ENCODE data around the gene SETD6.

Gene SETD6

GRCh38 chr16:58509256-58510096 is 5.8 kb upstream of the SETD6 start:
- DNase-seq = peak; percentile 41

DNA sequence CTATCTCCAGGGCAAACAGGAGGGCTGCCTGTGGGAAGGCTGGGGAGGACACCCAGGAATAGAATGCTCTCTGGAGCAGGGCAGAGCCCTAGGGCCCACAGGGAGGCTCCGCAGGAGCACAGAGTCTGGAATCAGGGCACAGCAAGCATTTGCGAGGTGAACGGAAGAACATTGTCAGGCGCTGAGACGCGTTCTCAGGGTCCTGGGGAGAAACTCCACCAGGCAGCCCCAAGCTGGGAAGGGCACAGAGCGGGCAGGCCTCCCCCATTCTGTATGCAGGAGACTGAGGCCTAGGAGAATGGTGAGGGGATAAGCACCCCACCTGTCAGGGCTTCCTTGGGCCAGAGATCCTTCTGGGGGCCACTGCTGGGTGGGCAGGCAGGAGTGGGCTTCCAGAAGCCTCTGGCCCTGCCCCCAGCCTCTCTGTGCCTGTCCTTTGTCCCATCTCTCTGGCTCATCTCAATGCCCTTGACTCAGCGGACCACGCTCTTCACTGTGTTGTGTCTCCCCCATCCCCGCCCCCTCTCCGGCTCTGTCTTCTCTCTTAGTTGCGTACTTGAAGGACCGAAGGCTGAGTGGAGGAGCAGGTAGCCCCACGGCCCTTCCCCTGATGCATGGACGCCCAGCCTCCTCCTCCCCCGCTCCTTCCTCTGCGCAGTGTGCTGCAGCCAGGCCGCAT is 5.1 kb upstream of the SETD6 start:
- DNase-seq = peak; percentile 51

GRCh38 chr16:58510776-58511628 is 4.3 kb upstream of the SETD6 start:
- no peak for DNase-seq

- DNase-seq = peak; percentile 89
Measured at GRCh38 chr16:58511933-58512815, 3.1 kb upstream of the SETD6 start.

- no peak for DNase-seq
Measured at GRCh38 chr16:58513874-58514273, 1.4 kb upstream of the SETD6 start.

DNA sequence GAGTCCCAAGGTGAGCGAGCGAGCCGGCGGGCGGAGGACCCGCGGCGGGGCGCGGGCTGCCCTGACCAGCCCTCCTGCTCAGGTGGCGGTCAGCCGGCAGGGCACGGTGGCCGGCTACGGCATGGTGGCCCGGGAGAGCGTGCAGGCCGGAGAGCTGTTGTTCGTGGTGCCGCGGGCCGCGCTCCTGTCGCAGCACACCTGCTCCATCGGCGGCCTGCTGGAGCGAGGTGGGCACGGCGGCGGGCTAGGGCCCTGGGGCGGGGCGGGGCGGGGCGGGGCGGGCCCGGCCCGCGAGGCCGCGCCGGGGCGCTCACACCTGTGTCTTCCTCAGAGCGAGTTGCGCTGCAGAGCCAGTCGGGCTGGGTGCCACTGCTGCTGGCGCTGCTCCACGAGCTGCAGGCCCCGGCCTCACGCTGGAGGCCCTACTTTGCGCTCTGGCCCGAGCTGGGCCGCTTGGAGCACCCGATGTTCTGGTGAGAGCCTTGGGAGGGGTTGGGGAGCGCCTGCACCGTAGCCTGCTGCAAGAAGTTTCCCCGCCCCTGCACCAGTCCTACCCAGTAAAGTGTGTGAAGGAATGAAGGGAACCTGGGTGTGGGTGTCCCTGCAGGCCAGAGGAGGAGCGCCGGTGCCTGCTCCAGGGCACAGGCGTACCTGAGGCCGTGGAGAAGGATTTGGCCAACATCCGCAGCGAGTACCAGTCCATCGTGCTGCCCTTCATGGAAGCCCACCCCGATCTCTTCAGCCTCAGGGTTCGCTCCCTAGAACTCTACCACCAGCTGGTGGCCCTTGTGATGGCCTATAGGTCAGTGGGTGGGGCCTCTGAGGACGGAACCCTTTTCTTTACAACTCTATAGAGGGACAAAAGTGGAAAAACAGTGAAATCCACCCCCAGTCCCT is 802 bp downstream of the SETD6 start:
- peak; percentile 75 for DNase-seq

- no peak for DNase-seq
Measured at GRCh38 chr16:58516768-58517107, 1.4 kb downstream of the SETD6 start.

GRCh38 chr16:58518083-58518979 is 3.0 kb downstream of the SETD6 start:
- no peak for DNase-seq

- no peak for DNase-seq
Measured at GRCh38 chr16:58518980-58519368, 3.7 kb downstream of the SETD6 start.

- no peak for DNase-seq
Measured at GRCh38 chr16:58519707-58520106, 4.4 kb downstream of the SETD6 start.

GRCh38 chr16:58530179-58530578 is 14.9 kb downstream of the SETD6 start:
- DNase-seq = no peak

- no peak for DNase-seq
Measured at GRCh38 chr16:58532414-58532813, 17.1 kb downstream of the SETD6 start.

GRCh38 chr16:58533751-58534470 is 18.6 kb downstream of the SETD6 start:
- no peak for DNase-seq

- DNase-seq = no peak
Measured at GRCh38 chr16:58535100-58535499, 19.8 kb downstream of the SETD6 start.

DNA sequence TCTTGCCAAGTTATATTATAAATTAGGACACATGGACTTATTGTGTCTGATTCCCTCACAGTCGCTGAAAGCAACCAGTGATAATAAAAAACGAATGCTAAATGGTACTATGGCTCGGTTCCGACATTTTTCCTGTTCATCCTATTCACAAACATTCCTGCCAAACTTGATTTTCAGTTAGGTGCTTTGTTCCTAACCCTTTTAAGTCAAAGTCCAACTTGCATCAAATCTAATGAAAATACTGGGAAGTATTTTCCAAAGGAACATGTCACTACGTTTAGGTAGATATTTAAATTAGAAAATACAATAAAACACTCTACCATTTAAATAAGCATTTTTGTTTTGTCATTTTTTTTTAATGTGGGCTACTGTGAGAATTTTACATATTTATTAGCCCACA is 21.0 kb downstream of the SETD6 start:
- no peak for DNase-seq

DNA sequence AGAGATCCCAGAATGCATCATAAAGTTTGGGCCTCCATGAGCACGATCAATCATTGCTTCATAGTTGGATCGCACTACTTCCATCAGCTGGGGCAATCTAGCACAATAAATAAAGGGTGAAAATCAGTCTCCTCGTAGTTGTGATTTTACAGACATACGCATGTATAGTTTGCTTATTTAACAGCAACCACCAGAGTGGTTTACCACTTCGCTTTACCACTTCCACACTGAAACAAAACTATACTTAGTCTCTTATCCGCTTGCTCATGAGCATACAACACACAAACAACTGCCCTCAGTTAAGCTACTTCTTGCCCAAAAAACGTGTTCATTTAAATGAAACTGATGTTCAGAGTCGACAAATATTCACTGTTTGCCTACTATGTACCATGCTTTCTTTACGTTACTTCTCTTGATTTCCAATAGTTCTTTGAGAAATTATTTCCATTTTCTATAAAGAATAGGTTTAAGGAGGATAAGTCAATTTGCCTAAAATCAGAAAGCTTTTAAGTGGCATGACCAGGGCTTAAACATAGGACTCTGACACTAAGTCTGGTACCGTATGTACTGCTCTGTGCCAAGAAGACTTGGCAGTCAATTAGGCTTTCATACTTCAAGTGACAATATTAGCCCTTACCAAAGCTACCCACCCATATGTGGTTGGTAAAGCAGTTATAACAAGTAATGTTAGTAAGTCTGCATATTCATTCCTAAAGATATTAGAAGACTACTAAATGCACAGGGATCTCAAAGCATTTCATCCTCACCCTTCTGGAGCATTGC is 22.0 kb downstream of the SETD6 start:
- DNase-seq = no peak

GRCh38 chr16:58541711-58542110 is 26.4 kb downstream of the SETD6 start:
- DNase-seq = no peak

- DNase-seq = no peak
Measured at GRCh38 chr16:58542291-58542690, 27.0 kb downstream of the SETD6 start.

DNA sequence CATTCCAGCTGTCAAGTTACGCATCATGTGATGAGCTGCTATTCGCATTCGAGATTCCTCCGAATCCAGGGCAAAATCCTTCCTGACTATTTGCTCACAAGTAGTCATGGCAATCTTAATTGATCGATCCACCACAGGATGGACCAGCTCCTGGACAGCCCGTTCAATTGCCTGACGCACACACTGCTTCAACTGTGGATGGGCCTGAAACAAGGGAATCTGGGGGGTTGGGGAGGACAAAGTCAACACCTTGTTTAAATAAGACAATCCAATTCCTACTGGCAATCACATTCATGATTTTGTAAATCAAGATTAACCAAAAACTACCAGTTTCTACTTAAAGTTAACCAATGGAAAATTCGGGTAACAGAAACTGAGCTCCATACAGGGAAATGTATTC is 28.4 kb downstream of the SETD6 start:
- no peak for DNase-seq
